GM21528 (cell line): ENCODE results near the gene L1CAM.
"Not testable (repeated sequence)": the region's sequence is repeated elsewhere in the genome, so short reads cannot be mapped to it uniquely, and the experiment has no call there.

ENCODE experiments used
- ATAC-seq: cut with Tn5 transposase; IDR thresholded peaks from one replicate; pipeline ENCODE4 v1.9.1; 2021; ENCODE audit warnings: mild to moderate bottlenecking, moderate library complexity; ENCODE audit not compliant: unreplicated experiment, low FRiP score

L1CAM gene

GRCh38 chrX:153845195-153845594, 40.8 kb downstream of the L1CAM start:
- no peak for ATAC-seq

- no peak for ATAC-seq
Observed at GRCh38 chrX:153844509-153845082, 41.4 kb downstream of the L1CAM start.

GRCh38 chrX:153836921-153837320, 49.1 kb downstream of the L1CAM start:
- ATAC-seq, result no peak

- no peak for ATAC-seq
Observed at GRCh38 chrX:153832728-153833127, 53.2 kb downstream of the L1CAM start.

GRCh38 chrX:153831429-153832150, 54.4 kb downstream of the L1CAM start:
- no peak for ATAC-seq

- ATAC-seq, result no peak
Observed at GRCh38 chrX:153830640-153831428, 55.1 kb downstream of the L1CAM start.

- ATAC-seq, result no peak
Observed at GRCh38 chrX:153829799-153830639, 56.0 kb downstream of the L1CAM start, which contains the start of gene PDZD4. PDZD4 (minus strand) TSS chrX:153830544; CDS start chrX:153830298, 246 bp downstream.

- no peak for ATAC-seq
Observed at GRCh38 chrX:153829549-153829798, 56.5 kb downstream of the L1CAM start.

GRCh38 chrX:153828723-153829548, 57.0 kb downstream of the L1CAM start:
- ATAC-seq, result no peak

- ATAC-seq, result no peak
Observed at GRCh38 chrX:153828308-153828707, 57.7 kb downstream of the L1CAM start.

- ATAC-seq, result no peak
Observed at GRCh38 chrX:153827903-153828302, 58.1 kb downstream of the L1CAM start.

- ATAC-seq, result no peak
Observed at GRCh38 chrX:153827016-153827415, 59.0 kb downstream of the L1CAM start.

- no peak for ATAC-seq
Observed at GRCh38 chrX:153825042-153825441, 60.9 kb downstream of the L1CAM start.

GRCh38 chrX:153824348-153824747, 61.6 kb downstream of the L1CAM start:
- ATAC-seq, result no peak

- no peak for ATAC-seq
Observed at GRCh38 chrX:153821066-153821465, 64.9 kb downstream of the L1CAM start.

GRCh38 chrX:153820601-153821000, 65.4 kb downstream of the L1CAM start:
- no peak for ATAC-seq

GRCh38 chrX:153819384-153820040, 66.5 kb downstream of the L1CAM start:
- ATAC-seq, result no peak

GRCh38 chrX:153818571-153819383, 67.2 kb downstream of the L1CAM start:
- ATAC-seq, result no peak

GRCh38 chrX:153818064-153818463, 67.9 kb downstream of the L1CAM start:
- not testable (repeated sequence) for ATAC-seq
